CD4-positive, alpha-beta T cell treated with Interferon alpha-2 for 1 hour (primary cell): Measurements from ENCODE around the gene GRK6.

ENCODE experiments used
- DNase-seq, 2 donors: peaks; one replicate each; pipeline ENCODE4 v3.0.0-alpha.2; 2020 to 2022

GRK6 gene

GRCh38 chr5:177426566-177427210, at the start of gene GRK6:
TSS of gene GRK6 (plus strand) at chr5:177426676. CDS start at chr5:177426846, 170 bp downstream.
- DNase-seq, result peak; percentile 68 to 80

DNA sequence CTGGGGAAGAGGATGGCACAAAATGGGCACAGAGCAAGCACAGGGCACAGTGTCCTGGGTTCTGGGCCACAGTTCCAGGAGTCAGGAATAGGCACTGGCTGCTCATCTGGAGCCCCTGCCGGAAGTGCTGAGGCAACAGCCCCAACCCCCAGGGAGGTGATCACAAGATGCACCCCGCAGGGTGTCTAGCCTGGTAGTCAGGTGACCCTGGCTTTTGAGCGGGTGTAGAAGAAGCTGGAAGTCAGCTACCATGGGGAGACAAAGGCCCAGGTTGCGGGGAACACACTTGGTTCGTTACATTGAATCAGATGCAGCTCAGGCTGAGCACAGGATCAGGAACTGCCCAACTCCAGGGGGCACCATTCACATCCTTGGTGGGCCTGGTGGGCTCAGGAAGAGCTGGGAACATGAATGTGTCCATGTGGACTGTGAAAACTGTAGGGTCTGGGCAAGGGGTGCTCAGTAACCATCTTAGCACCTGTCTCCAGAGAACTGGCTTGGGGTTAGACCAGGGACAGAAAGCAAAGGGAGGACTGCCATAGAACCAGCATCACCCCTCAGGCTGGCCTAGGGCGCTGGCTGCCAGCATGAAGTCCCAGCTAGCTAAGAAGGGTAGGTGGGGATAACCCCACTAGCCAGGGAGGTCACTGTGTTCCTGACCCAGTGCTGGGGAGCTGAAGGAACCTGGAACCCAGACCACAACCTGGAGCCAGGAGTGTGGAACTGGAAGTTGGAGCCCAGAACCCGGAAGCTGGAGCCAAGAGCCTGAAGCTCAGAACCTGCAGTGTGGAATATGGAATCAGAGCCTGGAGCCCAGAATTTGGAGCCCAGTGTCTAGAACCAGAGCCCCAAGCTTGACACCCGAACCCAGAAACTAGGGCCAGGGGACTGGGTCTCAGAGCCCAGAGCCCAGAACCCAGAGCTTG, 48.4 kb upstream of the GRK6 start:
- no peak for DNase-seq

DNA sequence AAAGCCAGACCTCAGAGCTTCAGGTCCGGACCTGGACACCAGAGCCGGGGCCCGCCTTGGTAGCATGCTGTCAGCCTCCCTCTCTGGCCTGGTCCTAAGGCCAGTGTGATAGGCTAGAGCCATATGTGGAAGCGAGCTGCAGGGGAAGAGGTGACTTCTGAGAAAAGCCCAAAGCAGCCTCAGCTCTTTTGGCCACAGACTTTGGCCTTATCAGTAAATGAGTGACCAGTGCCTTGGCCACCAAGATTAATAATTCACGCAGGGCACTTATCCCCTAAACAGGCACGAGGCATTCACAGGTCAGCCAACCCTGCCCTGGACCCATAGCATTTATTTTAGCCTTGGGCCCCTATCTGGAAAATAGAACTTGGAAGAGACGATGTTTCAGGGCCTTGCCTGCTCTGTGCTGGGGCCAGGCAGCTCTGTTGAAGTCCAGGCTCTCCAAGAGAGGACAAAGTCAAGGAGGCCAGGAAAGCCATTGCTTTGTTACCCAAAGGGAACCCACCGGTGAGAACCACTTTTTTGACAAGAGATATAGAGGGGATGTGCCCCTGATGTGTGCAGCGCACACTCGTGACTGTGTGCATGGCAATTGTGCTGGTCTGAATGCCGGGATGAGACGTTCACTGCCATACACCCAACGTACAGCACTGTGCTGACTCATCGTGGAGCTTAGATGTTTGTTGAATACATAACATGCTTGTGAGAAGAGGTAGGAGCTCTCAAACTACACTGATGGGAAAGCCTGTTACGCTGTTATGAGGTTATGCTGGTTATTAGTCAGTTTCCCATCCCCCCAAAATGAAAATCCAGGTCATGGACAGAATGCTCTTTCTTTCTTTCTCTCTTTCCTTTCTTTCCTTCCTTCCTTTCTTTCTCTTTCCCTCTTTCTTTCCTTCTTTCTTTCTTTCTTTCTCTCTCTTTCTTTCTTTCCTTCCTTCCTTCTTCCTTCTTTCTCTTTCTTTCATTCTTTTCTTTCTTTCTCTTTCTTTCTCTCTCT, 47.3 kb upstream of the GRK6 start:
- DNase-seq, result no peak

DNA sequence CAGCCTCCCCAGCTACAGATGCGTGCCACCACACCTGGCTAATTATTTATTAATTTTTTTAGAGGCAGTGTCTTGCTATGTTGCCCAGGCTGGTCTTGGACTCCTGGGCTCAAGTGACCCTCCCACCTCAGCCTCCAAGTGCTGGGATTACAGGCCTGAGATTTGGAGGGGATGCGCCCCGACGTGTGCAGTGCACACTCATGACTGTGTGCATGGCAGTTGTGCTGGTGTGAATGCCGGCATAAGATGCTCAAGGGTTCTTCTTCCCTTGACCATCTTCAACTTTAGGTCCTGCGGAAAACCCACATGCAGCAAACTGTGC, 45.7 kb upstream of the GRK6 start:
- DNase-seq, result no peak

GRCh38 chr5:177382423-177383029, 44.0 kb upstream of the GRK6 start:
- DNase-seq, result no peak

- no peak for DNase-seq
These were observed 43.3 kb upstream of the GRK6 start for GRCh38 chr5:177383181-177383580.

GRCh38 chr5:177384134-177384533, 42.3 kb upstream of the GRK6 start, which contains the start of gene SLC34A1:
TSS of gene SLC34A1 (plus strand) at chr5:177384434. CDS start at chr5:177385742, 1,308 bp downstream.
- no peak for DNase-seq

DNA sequence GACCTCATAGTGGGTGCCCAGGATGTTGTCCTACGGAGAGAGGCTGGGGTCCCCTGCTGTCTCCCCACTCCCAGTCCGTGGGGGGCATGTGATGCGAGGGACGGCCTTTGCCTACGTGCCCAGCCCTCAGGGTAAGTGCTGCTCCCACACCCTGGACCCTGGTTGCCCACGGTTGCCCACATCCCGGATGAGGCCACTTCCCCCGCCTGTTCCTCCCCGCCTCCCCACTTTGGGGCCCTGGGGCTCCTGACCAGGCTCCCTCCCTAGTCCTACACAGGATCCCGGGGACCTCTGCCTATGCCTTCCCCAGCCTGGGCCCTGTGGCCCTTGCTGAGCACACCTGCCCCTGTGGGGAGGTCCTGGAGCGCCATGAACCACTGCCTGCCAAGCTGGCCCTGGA, 40.8 kb upstream of the GRK6 start:
- no peak for DNase-seq

DNA sequence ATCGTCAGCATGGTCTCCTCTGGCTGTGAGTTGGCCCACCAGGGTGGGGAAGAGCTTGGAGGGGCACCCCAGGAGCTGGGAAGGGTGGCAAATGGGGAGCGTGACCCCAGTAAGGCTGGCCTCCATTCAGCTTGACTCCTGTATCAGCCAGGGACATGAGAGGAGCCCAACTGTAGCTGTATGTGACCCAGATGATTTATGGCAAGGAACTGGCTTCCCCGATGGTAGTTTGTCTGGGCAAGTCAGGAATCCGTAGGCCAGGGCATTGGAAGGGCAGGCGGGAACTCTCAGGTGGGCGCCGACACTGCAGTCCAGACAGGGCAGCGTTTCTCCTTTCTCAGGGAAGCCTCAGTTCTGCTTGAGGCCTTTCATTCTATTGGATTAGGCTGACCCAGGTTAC, 39.9 kb upstream of the GRK6 start:
- DNase-seq, result no peak

GRCh38 chr5:177387405-177387804, 39.1 kb upstream of the GRK6 start:
- DNase-seq, result no peak

- no peak for DNase-seq
These were observed 37.9 kb upstream of the GRK6 start for GRCh38 chr5:177388521-177389052.

- peak; percentile 42 to 73 for DNase-seq
These were observed 37.0 kb upstream of the GRK6 start for GRCh38 chr5:177389241-177390169.

- DNase-seq, result peak; percentile 87 to 91
These were observed 35.8 kb upstream of the GRK6 start for GRCh38 chr5:177390363-177391300.

- DNase-seq, result no peak
These were observed 33.7 kb upstream of the GRK6 start for GRCh38 chr5:177392765-177393164.

DNA sequence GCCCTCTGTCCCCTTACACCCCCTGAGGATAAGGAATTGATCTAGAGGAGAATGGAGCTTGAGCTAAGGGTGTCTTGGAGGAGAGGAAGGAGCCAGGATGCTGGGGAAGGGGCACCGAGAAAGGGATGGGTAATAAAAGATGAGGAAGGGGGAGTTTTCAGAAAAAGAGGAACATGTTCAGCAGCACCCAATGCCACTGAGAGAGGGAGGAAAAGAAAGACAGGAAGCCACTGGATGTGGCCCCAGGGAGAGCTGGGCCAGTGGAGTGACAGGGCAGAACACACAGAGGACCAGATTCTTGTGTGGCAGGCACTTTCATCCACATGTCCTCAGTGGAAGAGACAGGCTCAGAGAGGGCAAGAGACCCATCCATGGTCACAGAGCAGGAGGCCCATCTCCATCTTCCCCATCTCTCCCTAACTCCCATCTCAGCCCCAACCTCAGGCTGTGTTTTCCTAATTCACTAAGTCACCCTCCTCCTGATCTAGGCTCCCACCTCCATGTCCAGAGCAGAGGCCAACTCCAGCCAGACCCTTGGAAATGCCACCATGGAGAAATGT, 33.2 kb upstream of the GRK6 start:
- no peak for DNase-seq

- no peak for DNase-seq
These were observed 32.5 kb upstream of the GRK6 start for GRCh38 chr5:177393990-177394389.

- no peak for DNase-seq
These were observed 30.4 kb upstream of the GRK6 start for GRCh38 chr5:177396078-177396477.

DNA sequence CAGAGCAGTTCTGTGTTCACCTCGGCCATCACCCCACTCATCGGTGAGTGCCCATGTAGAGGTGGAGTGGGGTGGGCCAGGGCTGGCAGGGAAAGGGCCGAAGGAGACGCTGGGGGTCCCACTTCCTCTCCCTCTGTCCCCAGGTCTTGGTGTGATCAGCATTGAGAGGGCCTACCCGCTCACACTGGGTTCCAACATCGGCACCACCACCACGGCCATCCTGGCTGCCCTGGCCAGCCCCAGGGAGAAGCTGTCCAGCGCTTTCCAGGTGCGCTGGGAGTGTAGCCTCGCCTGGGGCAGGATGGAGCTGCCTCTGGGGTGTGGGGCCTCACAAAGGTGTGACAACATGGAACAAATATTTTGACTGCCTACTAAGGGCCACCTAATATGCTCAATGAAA, 29.7 kb upstream of the GRK6 start:
- no peak for DNase-seq

GRCh38 chr5:177397875-177398390, 28.5 kb upstream of the GRK6 start:
- DNase-seq, result no peak
